MM.1S (cell line): ENCODE measurements around the gene DNAH6.
A peak's percentile ranks its signal among the peaks of the same experiment; 100 is the strongest.

Experiments used
- DNase-seq: peaks from one replicate; pipeline ENCODE4 v3.0.0-alpha.2; 2015
- H2AFZ ChIP-seq: fragments of 300-600 bp; sonication (generic); 2 replicates; pipeline ENCODE4 v1.6.0; 2016; ENCODE audit warnings: antibody characterized with exemption, low read length
- H3F3A ChIP-seq: fragments of 300-600 bp; sonication (generic); 2 replicates; pipeline ENCODE4 v1.6.1; 2016; ENCODE audit warnings: mild to moderate bottlenecking, antibody characterized with exemption, low read length, moderate library complexity, mixed read lengths; ENCODE audit not compliant: insufficient read depth
- H3K27ac ChIP-seq: fragments of 300-600 bp; sonication (generic); 2 replicates; pipeline ENCODE4 v1.5.1; 2016; ENCODE audit warnings: mild to moderate bottlenecking, low read length
- H3K27me3 ChIP-seq: fragments of 300-600 bp; sonication (generic); replicated peaks from 2 replicates; pipeline ENCODE4 v1.6.0; 2016; ENCODE audit warnings: low read length; ENCODE audit not compliant: insufficient read depth
- H3K36me3 ChIP-seq: fragments of 300-600 bp; sonication (generic); replicated peaks from 2 replicates; pipeline ENCODE4 v1.6.1; 2016; ENCODE audit warnings: mild to moderate bottlenecking, low read length, mixed read lengths; ENCODE audit not compliant: insufficient read depth
- H3K4me1 ChIP-seq: fragments of 300-600 bp; sonication (generic); 2 replicates; pipeline ENCODE4 v1.6.1; 2016; ENCODE audit warnings: low read length, mixed read lengths
- H3K4me2 ChIP-seq: fragments of 300-600 bp; sonication (generic); 2 replicates; pipeline ENCODE4 v1.6.0; 2016; ENCODE audit warnings: low read depth, low read length
- H3K4me3 ChIP-seq: fragments of 300-600 bp; sonication (generic); 2 replicates; pipeline ENCODE4 v1.5.1; 2016; ENCODE audit warnings: low read length, mixed read lengths
- H3K79me2 ChIP-seq: fragments of 300-600 bp; sonication (generic); 2 replicates; pipeline ENCODE4 v1.6.1; 2016; ENCODE audit warnings: mixed run types, low read length, mixed read lengths
- H3K9ac ChIP-seq: fragments of 300-600 bp; sonication (generic); 2 replicates; pipeline ENCODE4 v1.6.1; 2016; ENCODE audit warnings: low read length, mixed read lengths
- H3K9me2 ChIP-seq: fragments of 300-600 bp; sonication (generic); replicated peaks from 2 replicates; pipeline ENCODE4 v1.6.1; 2016; ENCODE audit warnings: mild to moderate bottlenecking, low read length, mixed read lengths; ENCODE audit not compliant: insufficient read depth
- H3K9me3 ChIP-seq: fragments of 300-600 bp; sonication (generic); replicated peaks from 2 replicates; pipeline ENCODE4 v1.6.1; 2016; ENCODE audit warnings: mild to moderate bottlenecking, low read length, mixed read lengths; ENCODE audit not compliant: insufficient read depth
- H4K20me1 ChIP-seq: fragments of 300-600 bp; sonication (generic); 2 replicates; pipeline ENCODE4 v1.6.1; 2016; ENCODE audit warnings: mild to moderate bottlenecking, low read length, moderate library complexity, mixed read lengths; ENCODE audit not compliant: insufficient read depth
- CTCF ChIP-seq: fragments of 300-600 bp; sonication (generic); IDR thresholded peaks from 2 replicates; pipeline ENCODE4 v1.5.1; 2016; ENCODE audit warnings: antibody characterized with exemption, low read length, mixed read lengths
- EZH2 ChIP-seq: fragments of 300-600 bp; sonication (generic); optimal IDR thresholded peaks from 2 replicates; pipeline ENCODE3; 2017; ENCODE audit warnings: low read depth, mild to moderate bottlenecking, antibody characterized with exemption, low read length, mixed read lengths
- EZH2phosphoT487 ChIP-seq: fragments of 300-600 bp; sonication (generic); IDR thresholded peaks from 2 replicates; pipeline ENCODE4 v1.6.1; 2018; ENCODE audit warnings: antibody characterized with exemption, low read length

Gene DNAH6

GRCh38 chr2:84805250-84805958, 289.1 kb downstream of the DNAH6 start:
- Histone ChIP-seq H3K4me3 (no peak overlapping the region), H2AFZ (no peak overlapping the region), H3K27ac (no peak overlapping the region), H4K20me1 (no peaks in the 10 kb centered on the region), H3K9ac (no peak overlapping the region), H3K9me2 (no peaks in the 10 kb centered on the region), H3K4me1 (peaks cover 21% of the 10 kb centered on the region), H3K79me2 (no peaks in the 10 kb centered on the region), H3K27me3 (no peaks in the 10 kb centered on the region), H3K4me2 (no peak overlapping the region), H3F3A (peaks cover 3% of the 10 kb centered on the region), H3K36me3 (no peaks in the 10 kb centered on the region), H3K9me3 (no peaks in the 10 kb centered on the region)
- DNase-seq = no peak
- TF ChIP-seq CTCF (no peak), EZH2 (no peak), EZH2phosphoT487 (no peak)

- Histone ChIP-seq H3K9me2 (no peaks in the 10 kb centered on the region), H3K4me3 (no peak overlapping the region), H4K20me1 (no peaks in the 10 kb centered on the region), H3K36me3 (no peaks in the 10 kb centered on the region), H3K27me3 (no peaks in the 10 kb centered on the region), H3F3A (no peaks in the 10 kb centered on the region), H3K9me3 (no peaks in the 10 kb centered on the region), H3K4me2 (no peak overlapping the region), H3K9ac (no peak overlapping the region), H3K4me1 (peaks cover 13% of the 10 kb centered on the region), H3K79me2 (no peaks in the 10 kb centered on the region), H2AFZ (no peak overlapping the region), H3K27ac (no peak overlapping the region)
- no peak for DNase-seq
- TF ChIP-seq CTCF (no peak), EZH2phosphoT487 (no peak), EZH2 (no peak)
Observed at GRCh38 chr2:84807063-84807485, 290.8 kb downstream of the DNAH6 start.

GRCh38 chr2:84808279-84808678, 292.0 kb downstream of the DNAH6 start:
- Histone ChIP-seq H3K9ac (no peak overlapping the region), H2AFZ (no peak overlapping the region), H3K9me3 (no peaks in the 10 kb centered on the region), H3K4me3 (no peak overlapping the region), H3K36me3 (no peaks in the 10 kb centered on the region), H3K4me2 (no peak overlapping the region), H3K79me2 (no peaks in the 10 kb centered on the region), H3K4me1 (peaks cover 10% of the 10 kb centered on the region), H4K20me1 (no peaks in the 10 kb centered on the region), H3K27ac (no peak overlapping the region), H3F3A (no peaks in the 10 kb centered on the region), H3K9me2 (no peaks in the 10 kb centered on the region), H3K27me3 (no peaks in the 10 kb centered on the region)
- TF ChIP-seq EZH2phosphoT487 = no peak
- TF ChIP-seq EZH2 = no peak
- TF ChIP-seq CTCF = no peak
- DNase-seq = peak; percentile 43
